Activated effector memory CD4-positive, alpha-beta T cell treated with anti-CD3 and anti-CD28 coated beads, Interleukin-2, amount 50 U/mL, for 16 hours (primary cell): ENCODE measurements around the gene CANT1.

Source experiments
- DNase-seq: peaks from one replicate; pipeline ENCODE4 v3.0.0-alpha.2; 2020

CANT1 gene

DNA sequence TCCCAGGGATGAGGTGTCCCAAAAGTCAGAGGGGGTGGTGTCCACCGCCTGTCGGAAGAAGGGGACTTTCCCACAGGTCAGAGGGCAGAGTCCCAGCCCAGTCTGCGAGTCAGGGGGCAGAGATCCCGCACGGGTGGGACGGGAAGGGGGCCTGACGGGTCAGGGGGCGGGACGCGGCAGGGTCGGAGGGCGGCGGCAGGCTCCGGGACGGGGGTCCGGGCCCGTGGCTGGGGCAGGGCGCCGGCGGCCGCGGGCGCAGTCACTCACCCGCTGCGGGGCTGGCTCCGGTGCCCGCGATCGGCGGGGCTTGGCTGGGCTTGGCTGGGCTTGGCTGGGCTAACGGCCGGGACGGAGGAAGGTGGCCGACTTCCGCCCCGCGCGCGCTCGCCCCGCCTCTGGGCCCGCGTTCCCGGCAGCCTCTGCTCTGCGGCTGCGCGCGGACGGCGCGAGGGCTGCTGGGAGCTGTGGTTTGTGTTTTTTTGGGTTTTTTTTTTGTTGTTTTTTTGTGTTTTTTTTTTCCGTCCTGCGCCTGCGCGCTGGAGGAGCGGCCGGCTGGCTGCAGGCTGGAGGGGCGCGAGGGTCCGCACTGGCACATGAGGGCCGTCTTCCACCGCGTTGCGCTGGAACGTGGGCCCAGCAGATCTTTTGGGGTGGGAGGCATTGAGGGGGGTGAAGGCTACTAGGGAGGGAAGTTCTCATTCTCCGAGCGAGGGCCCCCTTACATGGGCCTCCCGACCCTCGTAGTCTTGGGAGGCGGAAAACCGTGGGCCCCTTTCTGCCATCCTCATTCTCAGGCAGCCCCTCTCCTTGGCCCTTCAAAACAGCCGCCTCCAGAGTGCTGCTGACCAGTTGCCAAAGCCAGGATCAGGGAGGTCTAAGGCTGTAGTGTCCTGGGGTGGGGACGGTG lies at the start of gene CANT1:
Gene CANT1 (minus strand): TSS at position 368 of the 907 bp plus-strand sequence. CDS start 12,142 bp downstream, outside the sequence.
- peak; percentile 94 for DNase-seq

DNA sequence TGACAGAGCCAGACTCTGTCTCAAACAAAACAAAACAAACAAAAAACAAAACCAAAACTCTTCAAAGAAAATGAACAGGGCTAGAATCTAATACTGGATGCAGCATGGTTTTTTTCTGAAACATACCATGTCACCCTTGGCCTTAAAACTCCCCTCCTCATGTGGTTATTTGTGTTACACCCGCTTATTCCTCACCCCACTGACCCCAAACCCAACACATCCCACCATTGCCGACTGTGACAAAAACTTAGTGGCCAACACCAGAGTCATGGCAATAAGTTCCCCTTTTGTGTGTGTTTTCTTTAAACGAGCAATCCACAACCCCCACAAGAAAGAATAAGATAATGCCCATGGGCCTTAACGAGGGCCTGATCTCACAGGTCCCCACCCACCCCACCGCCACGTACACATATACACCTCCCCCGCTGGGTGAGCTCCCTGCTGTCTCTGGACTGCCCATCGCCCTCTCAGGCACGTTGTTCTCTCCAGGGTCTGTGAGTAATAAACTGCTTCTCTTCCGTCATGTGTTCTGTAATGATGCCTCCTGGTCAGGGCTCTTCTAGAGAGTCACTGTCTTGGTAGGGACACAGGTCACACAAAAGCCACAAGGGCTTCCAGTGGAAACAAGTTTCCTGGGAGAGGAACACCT lies 48.3 kb upstream of the CANT1 start:
- no peak for DNase-seq

DNA sequence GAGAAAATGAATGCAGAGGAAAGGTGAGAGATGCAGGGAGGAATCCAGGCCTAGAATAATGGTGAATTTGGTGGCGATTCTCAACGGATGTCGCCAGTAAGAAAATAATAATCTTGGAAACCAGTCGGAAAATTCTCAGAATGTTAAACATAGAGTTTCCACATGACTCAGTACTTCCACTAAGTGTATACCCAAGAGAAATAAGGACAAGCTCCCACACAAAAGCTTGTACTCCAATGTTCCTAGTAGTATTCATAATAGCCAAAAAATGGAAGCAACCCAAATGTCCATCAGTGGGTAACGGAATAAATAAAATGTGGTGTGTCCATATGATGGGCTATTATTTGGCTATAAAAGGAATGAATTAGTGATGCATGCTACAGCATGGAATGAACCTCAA lies 45.6 kb upstream of the CANT1 start:
- DNase-seq, result no peak

DNA sequence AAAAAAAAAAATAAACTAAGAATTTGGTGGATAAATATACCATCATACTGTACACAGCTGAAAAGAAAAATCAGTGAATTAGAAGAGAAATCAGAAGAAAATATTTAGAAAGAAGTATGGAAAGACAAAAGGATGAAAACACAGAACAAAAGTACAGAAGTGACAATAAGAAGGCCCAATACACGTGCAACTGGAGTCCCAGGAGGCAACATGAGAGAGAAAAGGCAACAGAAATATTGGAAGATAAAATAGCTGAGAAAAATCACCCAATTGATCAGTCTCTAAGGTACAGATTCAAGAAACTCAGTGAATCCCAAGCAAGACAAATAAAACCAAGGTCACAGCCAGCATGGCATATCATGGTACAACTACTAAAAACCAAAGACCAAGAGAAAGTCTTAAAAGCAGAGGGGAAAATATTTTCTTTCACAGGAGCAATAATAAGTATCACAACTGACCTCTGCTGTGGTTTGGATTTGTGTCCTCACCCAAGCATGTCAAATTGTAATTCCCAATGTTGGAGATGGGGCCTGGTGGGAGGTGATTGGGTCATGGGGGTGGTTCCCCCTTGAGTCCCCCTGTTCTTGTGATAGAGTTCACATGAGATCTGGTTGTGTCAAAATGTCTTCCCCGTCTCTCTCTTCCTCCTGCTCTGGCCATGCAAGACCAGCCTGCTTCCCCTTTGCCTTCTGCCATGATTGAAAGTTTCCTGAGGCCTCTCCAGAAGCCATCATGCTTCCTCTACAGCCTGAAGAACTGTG lies 44.8 kb upstream of the CANT1 start:
- DNase-seq, result peak; percentile 3

DNA sequence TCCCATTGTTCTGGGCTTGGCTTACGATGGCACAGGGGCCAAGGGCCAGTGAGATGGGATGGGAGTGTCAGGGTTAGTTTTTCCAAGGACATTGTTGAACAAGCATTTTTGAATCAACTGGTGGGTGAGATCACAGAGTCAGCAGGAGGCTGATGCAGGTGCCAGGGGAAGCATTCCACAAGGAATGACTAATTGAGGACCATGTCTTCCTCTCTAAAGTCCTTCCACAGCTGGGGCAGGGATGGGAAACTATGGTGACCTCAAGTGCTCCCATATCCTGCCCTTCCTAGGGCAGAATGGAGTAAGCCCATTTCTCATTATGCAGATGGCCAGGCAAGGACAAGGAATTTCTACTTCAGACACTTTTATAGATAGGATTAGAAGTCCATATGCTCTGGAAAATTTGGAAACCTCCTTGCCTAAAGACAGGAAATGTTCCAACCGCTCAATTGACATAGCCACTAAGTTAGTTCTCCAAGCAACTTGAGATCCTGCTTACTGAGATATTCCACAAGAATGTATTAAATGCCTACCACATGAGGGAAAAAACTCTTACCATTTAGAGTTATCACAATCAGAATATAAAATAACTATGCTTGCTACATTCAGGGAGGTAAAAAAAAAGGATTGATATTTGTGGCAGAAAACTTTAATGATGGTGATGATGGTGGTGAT lies 43.8 kb upstream of the CANT1 start:
- peak; percentile 38 for DNase-seq

DNA sequence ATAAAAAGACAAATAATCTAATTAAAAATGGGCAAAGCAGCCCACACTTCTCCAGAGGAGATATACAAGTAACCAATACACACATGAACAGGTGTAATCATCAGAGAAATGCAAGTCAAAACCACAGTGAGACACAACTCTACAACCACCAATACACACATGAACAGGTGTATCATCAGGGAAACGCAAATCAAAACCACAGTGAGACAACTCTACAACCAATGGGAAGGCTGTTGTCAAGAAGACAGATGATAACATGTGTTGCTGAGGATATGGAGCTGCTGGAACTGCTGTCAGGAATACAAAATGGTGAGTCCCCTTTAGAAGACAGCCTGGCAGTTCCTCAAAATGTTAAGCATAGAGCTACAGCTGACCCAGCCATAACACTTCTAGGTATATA lies 42.6 kb upstream of the CANT1 start:
- DNase-seq, result no peak

DNA sequence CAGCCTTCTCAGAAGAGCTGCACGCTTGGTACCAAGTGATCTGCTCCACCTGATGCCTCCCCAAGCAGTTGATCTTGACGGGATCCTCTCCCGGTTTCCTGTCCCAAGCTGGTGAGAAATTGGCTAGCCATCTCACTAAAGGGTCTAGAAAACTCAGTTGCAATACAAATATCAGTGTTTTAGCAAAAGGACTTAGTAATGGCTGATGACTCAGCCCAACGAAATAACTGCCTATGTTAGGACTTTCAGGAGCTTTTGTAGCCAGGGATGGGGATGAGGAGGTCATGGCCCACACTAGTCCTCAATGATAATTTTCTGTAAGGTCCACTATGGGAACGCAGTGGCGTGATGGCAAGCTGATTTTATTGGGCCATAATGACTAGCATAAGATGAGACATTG lies 41.7 kb upstream of the CANT1 start:
- DNase-seq, result no peak

DNA sequence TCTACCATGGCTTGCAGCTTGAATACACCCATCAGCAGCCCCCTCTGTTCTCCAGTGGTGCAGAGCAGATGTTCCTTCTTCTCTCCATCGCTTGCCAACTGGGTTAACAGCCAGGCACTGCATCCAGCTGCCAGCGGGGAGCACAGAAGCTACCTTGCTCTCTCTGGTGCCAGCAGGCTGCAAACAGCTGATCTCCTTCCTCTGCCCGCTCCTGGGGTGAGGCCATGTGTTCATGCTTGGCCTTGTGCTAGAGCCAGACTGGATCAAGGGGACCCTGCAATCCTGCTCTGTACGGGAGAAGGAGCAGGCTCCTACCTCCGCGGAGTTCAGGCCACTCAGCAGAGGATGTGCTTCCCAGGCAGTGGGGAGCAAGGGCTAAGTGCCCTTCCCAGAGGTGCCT lies 41.0 kb upstream of the CANT1 start:
- peak; percentile 39 for DNase-seq

DNA sequence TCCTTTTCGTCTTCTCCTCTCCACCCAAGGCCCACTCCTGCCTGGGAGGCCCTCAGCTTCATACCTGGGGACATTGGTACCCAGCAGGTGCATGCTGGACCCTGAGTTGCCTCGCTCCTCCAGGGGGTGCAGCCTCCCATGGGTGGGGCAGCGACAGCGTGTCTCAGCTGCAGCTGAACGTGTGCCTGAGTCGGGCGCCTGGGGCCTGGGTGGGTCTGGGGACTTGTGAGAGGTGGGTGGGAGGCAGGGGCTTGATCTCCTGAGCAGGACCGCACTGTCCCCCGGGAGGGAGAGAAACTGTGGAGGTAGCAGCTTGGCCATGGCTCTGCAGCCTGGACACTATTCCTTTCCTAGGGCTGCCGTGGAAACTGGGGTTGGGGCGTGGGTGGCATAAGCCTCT lies 40.3 kb upstream of the CANT1 start:
- DNase-seq, result peak; percentile 42

DNA sequence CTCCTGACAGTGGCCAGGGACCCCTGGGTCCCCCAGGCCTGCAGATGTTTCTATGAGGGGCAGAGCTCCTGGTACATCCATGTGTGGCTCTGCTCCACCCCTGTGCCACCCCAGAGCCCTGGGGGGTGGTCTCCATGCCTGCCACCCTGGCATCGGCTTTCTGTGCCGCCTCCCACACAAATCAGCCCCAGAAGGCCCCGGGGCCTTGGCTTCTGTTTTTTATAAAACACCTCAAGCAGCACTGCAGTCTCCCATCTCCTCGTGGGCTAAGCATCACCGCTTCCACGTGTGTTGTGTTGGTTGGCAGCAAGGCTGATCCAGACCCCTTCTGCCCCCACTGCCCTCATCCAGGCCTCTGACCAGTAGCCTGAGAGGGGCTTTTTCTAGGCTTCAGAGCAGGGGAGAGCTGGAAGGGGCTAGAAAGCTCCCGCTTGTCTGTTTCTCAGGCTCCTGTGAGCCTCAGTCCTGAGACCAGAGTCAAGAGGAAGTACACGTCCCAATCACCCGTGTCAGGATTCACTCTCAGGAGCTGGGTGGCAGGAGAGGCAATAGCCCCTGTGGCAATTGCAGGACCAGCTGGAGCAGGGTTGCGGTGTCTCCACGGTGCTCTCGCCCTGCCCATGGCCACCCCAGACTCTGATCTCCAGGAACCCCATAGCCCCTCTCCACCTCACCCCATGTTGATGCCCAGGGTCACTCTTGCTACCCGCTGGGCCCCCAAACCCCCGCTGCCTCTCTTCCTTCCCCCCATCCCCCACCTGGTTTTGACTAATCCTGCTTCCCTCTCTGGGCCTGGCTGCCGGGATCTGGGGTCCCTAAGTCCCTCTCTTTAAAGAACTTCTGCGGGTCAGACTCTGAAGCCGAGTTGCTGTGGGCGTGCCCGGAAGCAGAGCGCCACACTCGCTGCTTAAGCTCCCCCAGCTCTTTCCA lies 39.5 kb upstream of the CANT1 start:
- peak; percentile 41 for DNase-seq

DNA sequence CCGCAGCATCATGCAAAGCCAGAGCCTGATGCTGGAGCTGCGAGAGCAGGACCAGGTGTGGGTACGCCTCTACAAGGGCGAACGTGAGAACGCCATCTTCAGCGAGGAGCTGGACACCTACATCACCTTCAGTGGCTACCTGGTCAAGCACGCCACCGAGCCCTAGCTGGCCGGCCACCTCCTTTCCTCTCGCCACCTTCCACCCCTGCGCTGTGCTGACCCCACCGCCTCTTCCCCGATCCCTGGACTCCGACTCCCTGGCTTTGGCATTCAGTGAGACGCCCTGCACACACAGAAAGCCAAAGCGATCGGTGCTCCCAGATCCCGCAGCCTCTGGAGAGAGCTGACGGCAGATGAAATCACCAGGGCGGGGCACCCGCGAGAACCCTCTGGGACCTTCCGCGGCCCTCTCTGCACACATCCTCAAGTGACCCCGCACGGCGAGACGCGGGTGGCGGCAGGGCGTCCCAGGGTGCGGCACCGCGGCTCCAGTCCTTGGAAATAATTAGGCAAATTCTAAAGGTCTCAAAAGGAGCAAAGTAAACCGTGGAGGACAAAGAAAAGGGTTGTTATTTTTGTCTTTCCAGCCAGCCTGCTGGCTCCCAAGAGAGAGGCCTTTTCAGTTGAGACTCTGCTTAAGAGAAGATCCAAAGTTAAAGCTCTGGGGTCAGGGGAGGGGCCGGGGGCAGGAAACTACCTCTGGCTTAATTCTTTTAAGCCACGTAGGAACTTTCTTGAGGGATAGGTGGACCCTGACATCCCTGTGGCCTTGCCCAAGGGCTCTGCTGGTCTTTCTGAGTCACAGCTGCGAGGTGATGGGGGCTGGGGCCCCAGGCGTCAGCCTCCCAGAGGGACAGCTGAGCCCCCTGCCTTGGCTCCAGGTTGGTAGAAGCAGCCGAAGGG lies 38.6 kb upstream of the CANT1 start:
- peak; percentile 57 for DNase-seq

DNA sequence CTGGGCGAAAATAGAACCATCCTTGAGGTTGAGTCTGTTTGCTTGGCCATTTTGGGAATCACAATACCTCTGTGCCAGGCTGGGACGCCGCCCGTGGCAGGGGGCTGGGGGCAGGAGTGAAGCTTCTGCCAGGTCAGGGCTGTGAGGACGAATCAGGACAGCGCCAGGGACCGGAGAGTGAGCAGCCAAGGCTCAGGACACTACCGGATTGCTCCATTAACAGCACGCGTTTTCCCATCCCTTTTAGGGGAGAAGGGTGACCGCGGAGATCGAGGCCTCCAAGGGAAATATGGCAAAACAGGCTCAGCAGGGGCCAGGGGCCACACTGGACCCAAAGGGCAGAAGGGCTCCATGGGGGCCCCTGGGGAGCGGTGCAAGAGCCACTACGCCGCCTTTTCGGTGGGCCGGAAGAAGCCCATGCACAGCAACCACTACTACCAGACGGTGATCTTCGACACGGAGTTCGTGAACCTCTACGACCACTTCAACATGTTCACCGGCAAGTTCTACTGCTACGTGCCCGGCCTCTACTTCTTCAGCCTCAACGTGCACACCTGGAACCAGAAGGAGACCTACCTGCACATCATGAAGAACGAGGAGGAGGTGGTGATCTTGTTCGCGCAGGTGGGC lies 37.8 kb upstream of the CANT1 start:
- DNase-seq, result peak; percentile 38

DNA sequence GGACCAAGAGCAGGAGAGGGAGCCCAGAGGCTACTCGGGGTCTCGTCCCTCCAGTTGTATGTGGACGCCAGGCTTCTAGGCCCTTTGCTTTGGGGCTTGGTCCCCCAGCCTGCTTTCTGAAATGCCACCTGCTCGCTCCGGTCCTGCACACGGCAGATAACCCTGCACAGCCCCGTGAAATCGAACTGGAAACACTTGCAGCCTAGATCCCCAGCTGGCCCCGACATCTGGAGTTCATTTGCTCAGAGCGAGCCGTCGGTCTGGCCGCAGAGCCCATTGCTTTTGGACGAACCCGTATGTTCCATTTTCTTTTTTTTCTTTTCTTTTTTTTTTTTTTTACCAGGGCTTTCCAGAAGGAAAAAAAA lies 37.3 kb upstream of the CANT1 start:
- no peak for DNase-seq

DNA sequence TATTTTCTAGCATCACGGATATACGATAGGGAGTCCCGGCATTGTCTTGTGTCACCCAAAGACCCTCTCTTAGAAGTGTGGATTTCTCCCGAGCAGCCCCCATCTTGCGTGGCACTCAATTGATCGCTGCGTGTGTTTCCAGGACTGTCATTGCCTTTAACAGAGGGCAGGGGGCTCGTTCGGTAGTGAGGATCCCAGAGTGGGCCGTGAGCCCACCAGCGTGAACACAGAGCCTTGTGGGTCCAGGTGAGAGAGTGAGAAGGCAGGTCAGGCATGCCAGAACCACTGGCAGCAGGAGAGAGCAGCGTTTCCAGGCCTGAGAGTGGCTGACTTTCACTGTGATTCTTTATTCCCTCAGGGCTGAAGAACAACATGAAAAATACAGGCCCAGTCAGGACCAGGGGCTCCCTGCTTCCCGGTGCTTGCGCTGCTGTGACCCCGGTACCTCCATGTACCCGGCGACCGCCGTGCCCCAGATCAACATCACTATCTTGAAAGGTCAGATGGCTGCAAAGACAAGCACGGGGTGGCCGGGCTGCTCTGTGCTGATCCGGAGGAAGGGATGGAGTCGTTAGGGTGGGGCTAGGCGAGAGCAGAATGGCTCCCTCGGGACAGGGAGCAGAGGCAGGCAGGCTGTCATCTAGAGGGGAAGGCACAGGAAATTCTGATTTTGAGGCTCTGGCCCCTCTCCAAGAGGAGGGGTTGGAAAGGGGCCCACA lies 36.8 kb upstream of the CANT1 start:
- peak; percentile 50 for DNase-seq

DNA sequence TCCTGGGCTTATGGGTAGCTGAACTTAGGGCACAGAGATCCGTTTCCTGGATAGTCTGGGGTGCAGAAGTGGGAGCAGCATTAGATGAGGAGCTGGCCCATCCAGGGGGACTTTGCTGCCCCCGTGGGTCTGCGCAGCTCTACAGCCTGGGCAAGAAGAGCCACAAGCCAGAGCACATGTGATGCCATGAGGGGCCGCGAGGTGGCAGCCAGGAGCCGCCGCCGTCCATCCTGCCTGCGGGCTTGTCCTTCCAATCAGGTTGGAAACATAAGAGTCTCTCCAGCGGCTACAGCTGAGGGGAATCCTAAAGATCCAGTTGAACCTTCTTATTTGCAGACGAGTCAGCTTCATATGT lies 36.3 kb upstream of the CANT1 start:
- DNase-seq, result peak; percentile 84

DNA sequence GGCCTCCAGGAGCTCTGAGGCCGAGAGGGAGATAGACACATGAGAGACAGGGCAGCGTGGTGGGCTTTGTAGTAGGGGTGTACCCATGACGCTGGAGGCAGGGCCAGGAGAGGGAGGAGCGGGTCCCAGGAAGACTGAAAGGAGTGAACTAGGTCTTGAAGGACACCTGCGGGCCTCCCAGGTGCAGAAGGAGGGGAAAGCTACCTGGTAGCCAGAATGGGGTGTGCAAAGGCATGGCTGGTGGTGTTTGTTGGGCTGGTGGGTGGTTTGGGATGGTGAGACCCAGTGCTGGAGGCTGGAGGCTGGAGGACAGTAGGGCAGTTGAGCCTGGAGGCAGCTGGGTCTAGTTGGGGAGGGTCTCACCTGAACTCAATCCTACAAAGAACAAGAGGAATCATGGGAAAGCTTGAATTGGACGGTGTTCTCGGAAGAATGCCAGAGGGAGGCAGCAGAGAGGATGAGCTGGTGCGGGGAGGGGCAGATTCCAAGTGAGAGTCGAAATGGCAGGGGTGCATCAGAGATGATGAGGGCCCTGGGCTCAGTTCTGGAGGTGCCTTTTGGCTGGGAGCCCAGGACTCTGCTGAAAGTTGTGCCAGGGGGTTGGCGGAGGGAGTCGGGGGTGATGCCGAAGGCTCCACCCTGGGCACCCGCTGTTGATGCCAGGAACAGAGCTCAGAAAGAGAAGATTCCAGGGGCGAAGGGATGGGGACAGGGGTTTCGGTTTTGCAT lies 35.6 kb upstream of the CANT1 start:
- peak; percentile 30 for DNase-seq

DNA sequence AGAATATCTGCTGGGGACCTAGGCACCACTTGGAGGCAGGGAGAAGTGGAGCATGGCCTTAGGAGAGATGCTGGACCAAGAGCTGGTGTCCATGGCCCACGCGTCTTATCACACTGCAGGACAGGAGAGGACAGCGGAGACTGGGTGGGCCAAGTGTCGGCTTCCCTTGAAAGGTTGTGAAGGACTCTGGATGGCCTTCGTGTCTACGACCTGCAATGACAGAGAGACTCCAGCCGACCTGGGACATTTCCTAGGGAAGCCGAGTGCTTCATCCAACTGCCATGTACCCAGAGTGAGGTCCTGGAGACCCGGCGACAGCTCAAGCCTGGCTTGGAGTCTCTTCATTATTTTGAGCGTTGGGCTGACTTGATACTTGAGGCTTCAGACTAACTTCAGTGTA lies 34.9 kb upstream of the CANT1 start:
- peak; percentile 9 for DNase-seq

DNA sequence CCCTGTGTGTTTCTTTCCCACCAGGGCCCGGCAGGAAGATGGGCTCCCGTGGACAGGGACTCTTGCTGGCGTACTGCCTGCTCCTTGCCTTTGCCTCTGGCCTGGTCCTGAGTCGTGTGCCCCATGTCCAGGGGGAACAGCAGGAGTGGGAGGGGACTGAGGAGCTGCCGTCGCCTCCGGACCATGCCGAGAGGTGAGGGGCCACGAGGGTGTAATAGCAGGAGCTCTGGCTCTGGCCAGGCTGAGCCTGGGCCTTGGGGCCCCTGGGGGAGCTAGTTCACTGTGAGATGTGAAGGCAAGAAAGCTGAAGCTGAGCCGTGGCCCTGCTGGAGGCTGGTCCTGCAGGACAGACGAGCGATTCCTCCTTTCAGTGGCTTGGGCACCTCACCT lies 34.4 kb upstream of the CANT1 start:
- DNase-seq, result peak; percentile 31
